ENCODE data around the gene POLR3GL. TPM values are rescaled to one million over a fixed set of nuclear protein-coding genes. Genes with fewer than 3 reads are reported as not detected.

POLR3GL gene
- total and polyA plus RNA-seq, 2 experiments from 2014 or later, result 43.4 to 65.1 TPM

- no peaks in the 10 kb centered on the region for H3K36me3 ChIP-seq
- no peaks in the 10 kb centered on the region for H3K9me3 ChIP-seq (ENCODE audit: low read depth)
- peak overlapping the region; percentile 84 for H3K27ac ChIP-seq
Observed at GRCh38 chr1:145965119-145965744, 742 bp downstream of the POLR3GL start.

DNA sequence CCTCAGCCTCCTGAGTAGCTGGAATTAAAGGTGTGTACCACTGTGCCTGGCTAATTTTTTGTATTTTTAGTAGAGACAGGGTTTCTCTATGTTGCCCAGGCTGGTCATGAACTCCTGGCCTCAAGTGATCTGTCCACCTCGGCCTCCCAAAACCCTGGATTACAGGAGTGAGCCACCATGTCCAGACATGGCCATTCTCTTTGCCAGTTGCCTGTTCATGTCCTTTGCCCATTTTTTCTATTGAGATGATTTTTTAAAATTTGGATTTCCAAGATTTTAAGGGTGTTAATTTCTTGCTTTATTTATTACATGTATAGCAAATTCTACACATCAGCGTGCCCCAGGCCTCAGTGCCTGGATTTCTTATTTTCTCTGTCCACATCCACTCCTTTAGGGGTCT, 2.8 kb downstream of the POLR3GL start:
- Histone ChIP-seq H3K36me3 (no peaks in the 10 kb centered on the region), H3K9me3 (ENCODE audit: low read depth) (no peaks in the 10 kb centered on the region), H3K27me3 (no peaks in the 10 kb centered on the region), H3K27ac (no peak overlapping the region), H3K4me3 (no peak overlapping the region), H3K4me1 (ENCODE audit: low read depth) (peaks cover 16% of the 10 kb centered on the region)
- no peak for DNase-seq (ENCODE audit: low read depth in 1 of 2, low spot score in 1 of 2)
- TF ChIP-seq, protein P1, sequence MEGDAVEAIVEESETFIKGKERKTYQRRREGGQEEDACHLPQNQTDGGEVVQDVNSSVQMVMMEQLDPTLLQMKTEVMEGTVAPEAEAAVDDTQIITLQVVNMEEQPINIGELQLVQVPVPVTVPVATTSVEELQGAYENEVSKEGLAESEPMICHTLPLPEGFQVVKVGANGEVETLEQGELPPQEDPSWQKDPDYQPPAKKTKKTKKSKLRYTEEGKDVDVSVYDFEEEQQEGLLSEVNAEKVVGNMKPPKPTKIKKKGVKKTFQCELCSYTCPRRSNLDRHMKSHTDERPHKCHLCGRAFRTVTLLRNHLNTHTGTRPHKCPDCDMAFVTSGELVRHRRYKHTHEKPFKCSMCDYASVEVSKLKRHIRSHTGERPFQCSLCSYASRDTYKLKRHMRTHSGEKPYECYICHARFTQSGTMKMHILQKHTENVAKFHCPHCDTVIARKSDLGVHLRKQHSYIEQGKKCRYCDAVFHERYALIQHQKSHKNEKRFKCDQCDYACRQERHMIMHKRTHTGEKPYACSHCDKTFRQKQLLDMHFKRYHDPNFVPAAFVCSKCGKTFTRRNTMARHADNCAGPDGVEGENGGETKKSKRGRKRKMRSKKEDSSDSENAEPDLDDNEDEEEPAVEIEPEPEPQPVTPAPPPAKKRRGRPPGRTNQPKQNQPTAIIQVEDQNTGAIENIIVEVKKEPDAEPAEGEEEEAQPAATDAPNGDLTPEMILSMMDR (IDR thresholded peaks at IDR 0.05; ENCODE audit: low read depth, low read length), result no peak

More at GRCh38 chr1:145965119-145965744, 742 bp downstream of the POLR3GL start:
- Histone ChIP-seq H3K4me1 (ENCODE audit: low read depth) (peaks cover 27% of the 10 kb centered on the region), H3K4me3 (peak overlapping the region; percentile 60), H3K27me3 (no peaks in the 10 kb centered on the region)
- no peak for DNase-seq (ENCODE audit: low read depth in 1 of 2, low spot score in 1 of 2)
- TF ChIP-seq, protein P1 (IDR thresholded peaks at IDR 0.05; ENCODE audit: low read depth, low read length), result no peak

- Histone ChIP-seq H3K4me3 (no peak overlapping the region), H3K27ac (no peak overlapping the region), H3K9me3 (ENCODE audit: low read depth) (no peaks in the 10 kb centered on the region), H3K27me3 (no peaks in the 10 kb centered on the region), H3K4me1 (ENCODE audit: low read depth) (no peaks in the 10 kb centered on the region), H3K36me3 (no peaks in the 10 kb centered on the region)
- DNase-seq (ENCODE audit: low read depth in 1 of 2, low spot score in 1 of 2), result no peak
- TF ChIP-seq, protein P1 (IDR thresholded peaks at IDR 0.05; ENCODE audit: low read depth, low read length), result no peak
Observed at GRCh38 chr1:145972580-145972979, 8.1 kb downstream of the POLR3GL start.

DNA sequence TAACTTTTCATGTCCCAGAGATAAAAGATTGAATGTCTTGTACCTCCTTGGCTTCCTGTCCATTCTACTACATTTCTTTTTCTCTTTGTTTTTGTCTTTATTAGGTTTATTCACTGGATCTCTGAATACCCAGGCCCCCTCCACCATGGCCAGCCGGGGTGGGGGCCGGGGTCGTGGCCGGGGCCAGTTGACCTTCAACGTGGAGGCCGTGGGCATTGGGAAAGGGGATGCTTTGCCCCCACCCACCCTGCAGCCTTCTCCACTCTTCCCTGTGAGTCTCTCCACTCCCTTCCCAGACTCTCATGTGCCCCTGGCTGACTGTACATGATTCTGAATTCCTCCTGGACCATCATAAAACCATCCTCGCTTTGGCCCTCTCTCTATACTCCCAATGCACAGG, 10.2 kb downstream of the POLR3GL start:
- Histone ChIP-seq H3K27ac (no peak overlapping the region), H3K36me3 (no peaks in the 10 kb centered on the region), H3K4me1 (ENCODE audit: low read depth) (peaks cover 17% of the 10 kb centered on the region), H3K27me3 (no peaks in the 10 kb centered on the region), H3K9me3 (ENCODE audit: low read depth) (no peaks in the 10 kb centered on the region), H3K4me3 (no peak overlapping the region)
- TF ChIP-seq, protein P1 (IDR thresholded peaks at IDR 0.05; ENCODE audit: low read depth, low read length), result no peak
- DNase-seq (ENCODE audit: low read depth in 1 of 2, low spot score in 1 of 2), result no peak

- TF ChIP-seq, protein P1 (IDR thresholded peaks at IDR 0.05; ENCODE audit: low read depth, low read length), result no peak
- no peaks in the 10 kb centered on the region for H3K27me3 ChIP-seq
- H3K36me3 ChIP-seq, result no peaks in the 10 kb centered on the region
- H3K27ac ChIP-seq, result no peak overlapping the region
- DNase-seq (ENCODE audit: low read depth in 1 of 2, low spot score in 1 of 2), result no peak
- H3K9me3 ChIP-seq (ENCODE audit: low read depth), result no peaks in the 10 kb centered on the region
- peaks cover 22% of the 10 kb centered on the region for H3K4me1 ChIP-seq (ENCODE audit: low read depth)
- H3K4me3 ChIP-seq, result no peak overlapping the region
Observed at GRCh38 chr1:145975216-145975615, 10.7 kb downstream of the POLR3GL start.

All from cardiac muscle cell (in vitro differentiated cells and primary cell).